NCI-H1417 (cell line): Measurements from ENCODE around the gene MRPL43.
A peak's percentile ranks its signal among the peaks of the same experiment; 100 is the strongest.
"Not testable (repeated sequence)": the region's sequence is repeated elsewhere in the genome, so short reads cannot be mapped to it uniquely, and the experiment has no call there.

ENCODE experiments used
- DNase-seq, 3 experiments: peaks; one replicate each; lab custom pipeline; 2025; lab: John Stamatoyannopoulos, UW

Gene MRPL43

GRCh38 chr10:100982916-100983830 lies 4.1 kb downstream of the MRPL43 start:
- DNase-seq, result no peak

GRCh38 chr10:100981178-100981772 lies 6.0 kb downstream of the MRPL43 start:
- no peak for DNase-seq

GRCh38 chr10:100980711-100981110 lies 6.6 kb downstream of the MRPL43 start:
- no peak for DNase-seq

GRCh38 chr10:100980311-100980710 lies 7.0 kb downstream of the MRPL43 start:
- DNase-seq, result no peak

GRCh38 chr10:100979791-100980272 lies 7.5 kb downstream of the MRPL43 start:
- no peak for DNase-seq

- DNase-seq, result no peak
These were observed 8.4 kb downstream of the MRPL43 start for GRCh38 chr10:100978901-100979195.

- DNase-seq, result no peak
These were observed 9.0 kb downstream of the MRPL43 start for GRCh38 chr10:100978121-100978900.

- no peak for DNase-seq
These were observed 9.9 kb downstream of the MRPL43 start for GRCh38 chr10:100977436-100977835.

GRCh38 chr10:100976906-100977305 lies 10.4 kb downstream of the MRPL43 start:
- DNase-seq, result no peak

GRCh38 chr10:100975397-100975796 lies 11.9 kb downstream of the MRPL43 start:
- not testable (repeated sequence) for DNase-seq

- DNase-seq, result no peak
These were observed 14.3 kb downstream of the MRPL43 start for GRCh38 chr10:100972904-100973535.

GRCh38 chr10:100972115-100972903 lies 15.0 kb downstream of the MRPL43 start:
- no peak for DNase-seq

GRCh38 chr10:100970914-100971811 lies 16.1 kb downstream of the MRPL43 start:
- DNase-seq, result no peak

- DNase-seq, result peak in 1 of 3 experiments; percentile 14
These were observed 17.0 kb downstream of the MRPL43 start for GRCh38 chr10:100970076-100970913.

GRCh38 chr10:100969187-100970075 lies 17.9 kb downstream of the MRPL43 start, which contains the start of gene SEMA4G:
Gene SEMA4G, plus strand, starts transcription at chr10:100969504. Its CDS starts 3,409 bp downstream, at chr10:100972913.
- peak; percentile 7 to 63 (median 50) for DNase-seq

GRCh38 chr10:100968863-100969186 lies 18.5 kb downstream of the MRPL43 start:
- no peak for DNase-seq

- DNase-seq, result peak in 1 of 3 experiments; percentile 4
These were observed 19.1 kb downstream of the MRPL43 start for GRCh38 chr10:100968062-100968736.

GRCh38 chr10:100967332-100967731 lies 20.0 kb downstream of the MRPL43 start:
- DNase-seq, result no peak
